ENCODE measurements around the gene LRRC31.

GRCh38 chr3:169895072-169895471 lies 25.3 kb upstream of the LRRC31 start:
- no peak for TF ChIP-seq EZH2phosphoT487 (conservative IDR thresholded peaks at IDR 0.05; ENCODE audit: low read length)
- TF ChIP-seq, protein P1, sequence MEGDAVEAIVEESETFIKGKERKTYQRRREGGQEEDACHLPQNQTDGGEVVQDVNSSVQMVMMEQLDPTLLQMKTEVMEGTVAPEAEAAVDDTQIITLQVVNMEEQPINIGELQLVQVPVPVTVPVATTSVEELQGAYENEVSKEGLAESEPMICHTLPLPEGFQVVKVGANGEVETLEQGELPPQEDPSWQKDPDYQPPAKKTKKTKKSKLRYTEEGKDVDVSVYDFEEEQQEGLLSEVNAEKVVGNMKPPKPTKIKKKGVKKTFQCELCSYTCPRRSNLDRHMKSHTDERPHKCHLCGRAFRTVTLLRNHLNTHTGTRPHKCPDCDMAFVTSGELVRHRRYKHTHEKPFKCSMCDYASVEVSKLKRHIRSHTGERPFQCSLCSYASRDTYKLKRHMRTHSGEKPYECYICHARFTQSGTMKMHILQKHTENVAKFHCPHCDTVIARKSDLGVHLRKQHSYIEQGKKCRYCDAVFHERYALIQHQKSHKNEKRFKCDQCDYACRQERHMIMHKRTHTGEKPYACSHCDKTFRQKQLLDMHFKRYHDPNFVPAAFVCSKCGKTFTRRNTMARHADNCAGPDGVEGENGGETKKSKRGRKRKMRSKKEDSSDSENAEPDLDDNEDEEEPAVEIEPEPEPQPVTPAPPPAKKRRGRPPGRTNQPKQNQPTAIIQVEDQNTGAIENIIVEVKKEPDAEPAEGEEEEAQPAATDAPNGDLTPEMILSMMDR (IDR thresholded peaks at IDR 0.05; ENCODE audit: insufficient read depth, low read length, poor library complexity, severe bottlenecking) = no peak

Measured in SU-DHL-6 (cell line).